AG09319 (cell line): ENCODE data around the gene SHROOM3.
A peak's percentile ranks its signal among the peaks of the same experiment; 100 is the strongest.

Experiments
- DNase-seq: peaks from one replicate; pipeline ENCODE4 v3.0.0-alpha.2; 2010; ENCODE audit warnings: low read depth; ENCODE audit errors: extremely low read depth
- CTCF ChIP-seq: IDR thresholded peaks from 2 replicates; pipeline ENCODE4 v1.5.1; 2011; ENCODE audit warnings: low read depth, mild to moderate bottlenecking, inconsistent platforms, low read length, moderate library complexity

SHROOM3 gene

GRCh38 chr4:76757418-76757939, 322.4 kb downstream of the SHROOM3 start:
- no peak for TF ChIP-seq CTCF
- no peak for DNase-seq

GRCh38 chr4:76758290-76758882, 323.4 kb downstream of the SHROOM3 start:
- no peak for DNase-seq
- peak; percentile 70 for TF ChIP-seq CTCF

- no peak for TF ChIP-seq CTCF
These were observed 324.0 kb downstream of the SHROOM3 start for GRCh38 chr4:76758996-76759395.

GRCh38 chr4:76760193-76760592, 325.2 kb downstream of the SHROOM3 start:
- no peak for DNase-seq
- no peak for TF ChIP-seq CTCF

More at GRCh38 chr4:76758996-76759395, 324.0 kb downstream of the SHROOM3 start:
- DNase-seq: no peak

GRCh38 chr4:76762137-76763130, 327.4 kb downstream of the SHROOM3 start:
- no peak for TF ChIP-seq CTCF
- DNase-seq: no peak

GRCh38 chr4:76764251-76764650, 329.2 kb downstream of the SHROOM3 start:
- no peak for DNase-seq
- TF ChIP-seq CTCF: no peak
